22Rv1 (cell line): ENCODE data around the gene SLC38A10.

Experiments
- H3K27ac ChIP-seq: fragments of 450-650 bp; 2 replicates; pipeline ENCODE4 v1.5.1; 2017
- ZFX ChIP-seq: fragments of 450-650 bp; IDR thresholded peaks from 2 replicates; pipeline ENCODE4 v1.6.1; 2017; ENCODE audit warnings: antibody characterized with exemption, borderline replicate concordance
- TF ChIP-seq, protein P1 (sequence below): fragments of 450-650 bp; IDR thresholded peaks from 2 replicates; pipeline ENCODE4 v1.5.1; 2017; ENCODE audit warnings: mild to moderate bottlenecking

The SLC38A10 gene

DNA sequence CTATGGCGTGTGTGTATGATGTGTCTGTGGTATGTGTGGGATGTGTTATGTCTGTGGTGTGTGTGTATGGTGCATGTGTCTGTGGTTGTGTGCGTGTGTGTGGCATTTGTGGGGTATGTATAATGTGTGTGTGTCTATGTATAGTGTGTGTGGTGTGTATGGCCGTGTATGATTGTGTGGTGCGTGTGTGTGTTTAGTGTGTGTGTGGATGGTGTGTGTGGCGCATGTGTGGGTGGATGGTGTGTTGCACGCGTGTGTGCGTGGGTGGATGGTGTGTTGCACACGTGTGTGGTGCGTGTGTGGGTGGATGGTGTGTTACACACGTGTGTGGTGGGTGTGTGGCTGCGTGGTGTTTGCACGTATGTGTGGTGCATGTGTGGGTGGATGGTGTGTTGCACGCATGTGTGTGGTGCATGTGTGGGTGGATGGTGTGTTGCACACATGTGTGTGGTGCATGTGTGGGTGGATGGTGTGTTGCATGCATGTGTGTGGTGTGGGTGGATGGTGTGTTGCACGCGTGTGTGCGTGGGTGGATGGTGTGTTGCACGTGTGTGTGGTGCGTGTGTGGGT, 5.6 kb upstream of the SLC38A10 start:
- TF ChIP-seq, protein P1, sequence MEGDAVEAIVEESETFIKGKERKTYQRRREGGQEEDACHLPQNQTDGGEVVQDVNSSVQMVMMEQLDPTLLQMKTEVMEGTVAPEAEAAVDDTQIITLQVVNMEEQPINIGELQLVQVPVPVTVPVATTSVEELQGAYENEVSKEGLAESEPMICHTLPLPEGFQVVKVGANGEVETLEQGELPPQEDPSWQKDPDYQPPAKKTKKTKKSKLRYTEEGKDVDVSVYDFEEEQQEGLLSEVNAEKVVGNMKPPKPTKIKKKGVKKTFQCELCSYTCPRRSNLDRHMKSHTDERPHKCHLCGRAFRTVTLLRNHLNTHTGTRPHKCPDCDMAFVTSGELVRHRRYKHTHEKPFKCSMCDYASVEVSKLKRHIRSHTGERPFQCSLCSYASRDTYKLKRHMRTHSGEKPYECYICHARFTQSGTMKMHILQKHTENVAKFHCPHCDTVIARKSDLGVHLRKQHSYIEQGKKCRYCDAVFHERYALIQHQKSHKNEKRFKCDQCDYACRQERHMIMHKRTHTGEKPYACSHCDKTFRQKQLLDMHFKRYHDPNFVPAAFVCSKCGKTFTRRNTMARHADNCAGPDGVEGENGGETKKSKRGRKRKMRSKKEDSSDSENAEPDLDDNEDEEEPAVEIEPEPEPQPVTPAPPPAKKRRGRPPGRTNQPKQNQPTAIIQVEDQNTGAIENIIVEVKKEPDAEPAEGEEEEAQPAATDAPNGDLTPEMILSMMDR: no peak
- TF ChIP-seq ZFX: no peak

DNA sequence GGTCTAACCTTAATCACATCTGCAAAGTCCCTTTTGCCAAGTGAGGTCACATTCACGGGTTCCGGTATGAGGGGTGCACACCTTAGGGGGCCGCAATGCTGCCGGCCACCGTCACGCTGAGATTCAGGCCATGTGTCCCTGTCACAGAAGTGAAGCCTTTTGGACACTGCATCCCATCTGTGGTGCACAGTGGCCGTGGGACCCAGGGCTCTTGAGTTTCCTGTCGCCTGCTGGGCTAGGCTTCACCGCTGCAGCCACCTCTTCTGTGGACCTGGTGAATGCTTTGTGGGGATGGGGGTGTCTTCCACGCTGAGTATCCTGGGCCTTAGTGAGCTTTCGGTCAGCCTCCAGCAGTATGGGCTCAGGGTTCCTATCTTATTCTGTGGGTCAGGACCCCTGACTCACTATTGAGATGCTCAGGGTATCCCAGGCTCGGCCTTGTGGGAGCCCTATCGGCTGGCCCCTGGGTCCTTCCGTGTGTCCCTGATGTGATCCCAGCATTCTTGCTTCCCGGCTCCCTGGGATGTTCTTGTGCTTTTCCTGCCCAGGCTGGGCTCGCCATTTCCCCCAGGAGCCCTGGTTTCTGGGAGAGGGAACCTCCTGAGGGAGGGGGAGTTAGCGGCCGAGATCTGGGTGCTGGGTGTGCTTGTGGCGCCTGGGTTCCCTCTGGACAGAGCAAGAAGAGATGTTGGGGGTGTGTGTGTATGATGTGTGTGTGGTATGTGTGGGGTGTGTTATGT, 4.9 kb upstream of the SLC38A10 start:
- peak overlapping the region; percentile 88 for H3K27ac ChIP-seq
- TF ChIP-seq, protein P1: no peak
- TF ChIP-seq ZFX: no peak

More for the DNA sequence above, 5.6 kb upstream of the SLC38A10 start:
- no peak overlapping the region; the same call in 1 of the 2 replicates for H3K27ac ChIP-seq

DNA sequence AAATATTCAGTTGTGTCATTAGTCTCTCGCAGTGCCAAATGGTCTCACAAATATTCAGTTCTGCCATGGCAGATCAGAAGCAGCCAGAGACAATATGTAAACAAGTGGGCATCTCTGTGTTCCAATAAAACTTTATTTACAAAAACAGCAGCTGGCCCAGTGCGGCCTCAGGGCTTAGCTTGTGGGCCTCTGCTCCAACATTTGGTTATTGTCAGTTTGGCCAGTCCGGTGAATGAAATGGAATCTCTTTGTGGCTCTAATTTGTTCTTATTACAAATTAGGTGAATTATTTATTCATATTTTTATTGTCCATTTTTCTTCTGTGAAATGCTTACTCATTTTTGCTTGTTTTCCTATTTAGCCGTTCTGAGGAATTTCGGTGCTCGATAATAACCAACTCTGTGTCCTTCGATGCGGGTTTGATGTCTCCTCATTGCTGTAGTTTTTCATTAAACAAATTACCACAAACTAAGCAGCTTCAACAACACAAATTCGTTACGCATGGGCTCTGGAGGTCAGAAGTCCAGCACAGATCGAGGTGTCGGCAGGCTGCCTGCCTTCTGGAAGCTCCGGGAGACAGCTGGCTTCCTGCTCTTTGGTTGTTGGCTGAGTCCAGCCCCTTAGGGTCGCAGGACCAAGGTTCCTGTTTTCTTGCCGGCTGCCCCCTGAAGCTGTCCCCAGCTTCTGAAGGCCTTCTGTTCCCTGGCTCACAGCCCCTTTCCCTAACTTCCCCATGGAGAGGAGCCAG, 4.1 kb upstream of the SLC38A10 start:
- TF ChIP-seq, protein P1: no peak
- TF ChIP-seq ZFX: no peak
- H3K27ac ChIP-seq: peak overlapping the region; percentile 88

GRCh38 chr17:81298325-81298990, 3.4 kb upstream of the SLC38A10 start:
- peak overlapping the region; percentile 88 for H3K27ac ChIP-seq
- TF ChIP-seq ZFX: no peak
- TF ChIP-seq, protein P1: no peak

DNA sequence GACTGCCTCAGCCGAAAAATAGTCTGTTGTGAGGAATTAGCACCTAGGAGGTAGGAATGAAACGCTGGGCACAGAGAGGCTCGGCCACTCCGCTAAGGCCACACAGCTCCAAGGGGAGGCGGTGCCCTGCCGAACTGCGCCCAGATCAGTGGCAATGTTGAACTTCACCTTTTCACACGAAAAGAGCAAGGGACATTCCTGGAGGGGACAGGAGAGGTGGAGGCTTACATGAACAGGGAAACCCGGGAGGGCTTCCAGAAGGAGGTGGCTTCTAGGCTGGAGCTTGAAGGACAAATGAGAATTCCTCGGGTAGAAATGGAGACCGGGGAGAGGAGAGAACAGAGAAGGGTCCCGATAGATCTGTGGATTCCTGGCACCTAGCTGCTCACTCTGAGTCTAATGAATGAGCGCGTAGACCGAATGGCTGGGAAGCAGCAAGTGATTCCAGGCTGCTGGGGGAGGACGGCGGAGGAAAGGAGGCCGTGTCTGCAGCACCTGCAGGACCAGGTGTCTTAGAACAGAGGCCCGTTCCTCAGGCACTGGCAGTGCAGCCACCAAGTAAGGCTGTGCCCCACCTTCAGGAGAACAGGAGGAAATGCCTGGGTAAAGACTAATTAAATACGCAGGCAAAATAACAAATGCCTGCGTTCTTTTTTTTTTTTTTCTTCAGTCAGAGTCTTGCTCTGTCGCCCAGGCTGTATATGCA, 722 bp upstream of the SLC38A10 start:
- TF ChIP-seq, protein P1: peak; percentile 72
- no peak for TF ChIP-seq ZFX
- H3K27ac ChIP-seq: peak overlapping the region; percentile 88

DNA sequence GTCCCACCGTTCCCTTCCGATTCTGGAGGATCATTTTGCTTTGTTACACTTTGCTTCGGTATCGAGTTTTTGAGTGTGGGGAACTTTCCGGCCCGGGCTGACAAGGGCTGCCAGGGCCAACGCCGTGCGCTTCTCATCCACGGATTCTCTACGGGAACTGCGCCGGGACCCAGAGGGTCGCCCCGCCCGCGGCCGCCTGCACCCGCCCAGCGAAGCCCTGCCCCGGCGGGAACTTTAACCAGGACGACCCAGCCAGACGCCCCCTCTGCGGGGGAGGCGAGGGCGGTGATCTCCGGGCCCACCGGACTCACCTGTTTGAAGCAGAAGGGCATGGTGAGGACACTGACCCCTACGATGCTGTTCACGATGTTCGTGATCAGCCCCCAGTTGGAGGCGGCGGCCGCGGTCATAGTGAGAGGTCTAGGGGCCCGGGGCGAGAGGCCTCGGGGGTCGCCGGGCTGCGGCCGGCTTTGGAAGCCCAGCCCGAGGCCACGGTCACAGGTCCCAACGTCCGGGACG, 536 bp downstream of the SLC38A10 start:
- H3K27ac ChIP-seq: peak overlapping the region; percentile 88
- TF ChIP-seq, protein P1: no peak
- no peak for TF ChIP-seq ZFX
